Neural progenitor cell (in vitro differentiated cells): ENCODE results near the gene LIPM.

Source experiments
- EZH2 ChIP-seq: fragments of 200-600 bp; sonication (generic); IDR thresholded peaks from 2 replicates; pipeline ENCODE4 v1.6.1; 2017; ENCODE audit warnings: antibody characterized with exemption, mild to moderate bottlenecking, moderate library complexity
- TF ChIP-seq, protein P1 (sequence below): fragments of 200-600 bp; sonication (generic); IDR thresholded peaks from 2 replicates; pipeline ENCODE4 v1.5.1; 2017; ENCODE audit warnings: antibody characterized with exemption, mild to moderate bottlenecking

DNA sequence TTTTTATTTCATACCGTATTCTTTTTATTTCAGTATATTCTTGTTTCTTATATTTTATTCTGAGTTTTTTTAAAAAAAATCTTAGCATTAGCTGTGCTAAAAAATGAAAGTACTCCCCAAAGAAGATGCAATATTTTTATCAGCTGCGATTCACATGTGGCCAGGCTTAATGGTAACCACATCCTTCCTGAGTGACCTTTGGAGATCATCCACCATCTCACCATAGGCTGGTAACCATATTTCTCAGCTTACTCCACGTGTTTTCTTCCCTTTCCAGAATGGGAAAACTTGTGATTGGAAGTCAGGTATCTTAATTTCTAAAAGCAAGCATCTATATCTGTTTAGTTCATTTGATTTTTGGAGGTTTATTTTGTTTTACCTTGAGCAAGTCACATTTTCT is 18.8 kb upstream of the LIPM start:
- TF ChIP-seq, protein P1, sequence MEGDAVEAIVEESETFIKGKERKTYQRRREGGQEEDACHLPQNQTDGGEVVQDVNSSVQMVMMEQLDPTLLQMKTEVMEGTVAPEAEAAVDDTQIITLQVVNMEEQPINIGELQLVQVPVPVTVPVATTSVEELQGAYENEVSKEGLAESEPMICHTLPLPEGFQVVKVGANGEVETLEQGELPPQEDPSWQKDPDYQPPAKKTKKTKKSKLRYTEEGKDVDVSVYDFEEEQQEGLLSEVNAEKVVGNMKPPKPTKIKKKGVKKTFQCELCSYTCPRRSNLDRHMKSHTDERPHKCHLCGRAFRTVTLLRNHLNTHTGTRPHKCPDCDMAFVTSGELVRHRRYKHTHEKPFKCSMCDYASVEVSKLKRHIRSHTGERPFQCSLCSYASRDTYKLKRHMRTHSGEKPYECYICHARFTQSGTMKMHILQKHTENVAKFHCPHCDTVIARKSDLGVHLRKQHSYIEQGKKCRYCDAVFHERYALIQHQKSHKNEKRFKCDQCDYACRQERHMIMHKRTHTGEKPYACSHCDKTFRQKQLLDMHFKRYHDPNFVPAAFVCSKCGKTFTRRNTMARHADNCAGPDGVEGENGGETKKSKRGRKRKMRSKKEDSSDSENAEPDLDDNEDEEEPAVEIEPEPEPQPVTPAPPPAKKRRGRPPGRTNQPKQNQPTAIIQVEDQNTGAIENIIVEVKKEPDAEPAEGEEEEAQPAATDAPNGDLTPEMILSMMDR, result no peak
- TF ChIP-seq EZH2, result no peak
